Small intestine (tissue), 7 donors: ENCODE data around the gene ENPP1. TPM values are rescaled to one million over a fixed set of nuclear protein-coding genes. Genes with fewer than 3 reads are reported as not detected.

Experiments
- DNase-seq, 2 donors: peaks; one replicate each; pipeline versions ENCODE4 v3.0.0 to v3.0.0-alpha.2; 2013
- FAIRE-seq: peaks from 2 replicates; lab custom pipeline; 2012; peaks lifted over from hg19 to GRCh38; lab: Jason Lieb, UNC
- H3K27ac ChIP-seq, 3 donors: one replicate each; pipeline ENCODE4 v1.5.1; 2013; ENCODE audit warnings: low read length in 2 of 3, mild to moderate bottlenecking in 2 of 3, control low read depth in 1 of 3, inconsistent platforms in 1 of 3, low read depth in 1 of 3, moderate library complexity in 1 of 3
- H3K27me3 ChIP-seq, 3 donors: one replicate each; pipeline ENCODE4 v1.6.1; 2013; ENCODE audit warnings: low read length in 3 of 3, inconsistent platforms in 1 of 3; ENCODE audit not compliant: control insufficient read depth in 3 of 3, insufficient read depth in 3 of 3
- H3K36me3 ChIP-seq, 3 donors: one replicate each; pipeline ENCODE4 v1.6.1; 2013; ENCODE audit warnings: low read length in 3 of 3, inconsistent platforms in 1 of 3, low read depth in 1 of 3, mild to moderate bottlenecking in 1 of 3, moderate library complexity in 1 of 3; ENCODE audit not compliant: control insufficient read depth in 3 of 3, insufficient read depth in 2 of 3
- H3K4me1 ChIP-seq, 3 donors: one replicate each; pipeline ENCODE4 v1.6.1; 2013; ENCODE audit warnings: low read length in 2 of 3, inconsistent platforms in 1 of 3, low read depth in 1 of 3, mild to moderate bottlenecking in 1 of 3, moderate library complexity in 1 of 3; ENCODE audit not compliant: control insufficient read depth in 3 of 3, insufficient read depth in 2 of 3
- H3K4me3 ChIP-seq, 3 donors: one replicate each; pipeline ENCODE4 v1.5.1; 2013; ENCODE audit warnings: low read length in 3 of 3, control low read depth in 1 of 3, inconsistent platforms in 1 of 3, low read depth in 1 of 3, mild to moderate bottlenecking in 1 of 3, moderate library complexity in 1 of 3
- H3K9me3 ChIP-seq, 2 donors: one replicate each; pipeline ENCODE4 v1.6.1; 2013; ENCODE audit warnings: low read depth in 1 of 2, low read length in 1 of 2; ENCODE audit not compliant: control insufficient read depth in 2 of 2, insufficient read depth in 1 of 2
- WGBS, 3 donors: extraction: QIAGEN DNeasy Blood & Tissue Kit; methylation state at CpG; one replicate each; pipeline ENCODE4 v1.1.7; 2013; 5-methylcytosine and 5-hydroxymethylcytosine counted together
- polyA plus RNA-seq, 4 donors: library from polyadenylated mRNA; stranded (reverse) in 3 of 4; unstranded in 1 of 4; fragments of 200-250 nt in 3 of 4; fragments of 120-200 nt in 1 of 4; gene quantifications; one replicate each; pipeline versions ENCODE4 v1.2.1 to v1.2.3, GENCODE V29; 2013
- donor health status: healthy with polysubstance abuse.
- donor health status: control.
- donor health status: control.
- donor health status: Bipolar disorder and iron deficiency.
- donor health status: healthy.

The ENPP1 gene
- polyA plus RNA-seq, 4 donors, result 0.57 to 11.4 (median 1.1) TPM

DNA sequence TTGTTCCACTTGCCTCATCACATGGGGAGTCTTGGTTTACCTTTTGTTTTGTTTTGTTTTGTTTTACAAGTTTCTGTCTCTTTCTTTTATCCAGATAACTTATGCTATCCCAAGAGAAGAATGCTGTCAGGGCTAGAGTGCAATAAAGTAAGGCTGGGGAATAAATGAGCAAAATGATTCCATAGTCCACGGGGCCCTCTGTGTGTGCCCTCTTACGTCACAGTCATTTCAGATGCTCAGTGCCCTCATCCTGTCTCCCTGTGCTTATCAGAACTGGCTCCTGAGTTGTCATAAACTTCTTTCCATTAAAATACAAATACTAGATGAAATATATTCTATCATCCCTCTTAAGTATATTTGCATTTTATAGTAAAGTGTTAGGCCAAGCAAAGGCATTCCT, 30.8 kb upstream of the ENPP1 start:
- peak overlapping the region in 2 of 3 donors; percentile 24 to 90 for H3K27ac ChIP-seq
- no peaks in the 10 kb centered on the region for H3K27me3 ChIP-seq
- DNase-seq, result peak; percentile 90 to 94
- FAIRE-seq, result no peak
- H3K4me3 ChIP-seq, result no peak overlapping the region
- H3K4me1 ChIP-seq, result peaks cover 0 to 24% (median 5%) of the 10 kb centered on the region in 3 donors
- no peaks in the 10 kb centered on the region for H3K36me3 ChIP-seq
- no peaks in the 10 kb centered on the region for H3K9me3 ChIP-seq
- 21 to 64% (median 47%) methylated on average over 2 of the region's 2 CpGs for WGBS, 3 donors

DNA sequence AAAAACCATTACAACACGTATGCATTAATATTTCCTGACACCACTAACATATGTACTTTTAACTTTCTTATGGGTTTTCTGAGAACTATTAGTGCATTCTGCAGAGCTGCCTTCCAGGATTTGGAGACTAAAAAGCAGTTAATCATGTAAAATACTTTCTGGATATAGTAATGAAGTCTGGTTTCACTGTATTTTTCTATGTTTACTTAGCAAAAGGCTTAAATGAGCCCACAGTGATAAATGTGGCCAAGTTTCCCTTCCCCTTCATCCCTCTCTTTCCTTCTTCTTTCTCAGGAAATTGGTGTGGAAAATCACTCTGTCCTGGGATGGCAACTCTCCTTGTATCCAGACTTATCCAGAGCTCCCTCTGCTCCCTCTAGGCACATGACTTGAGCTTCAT, 29.7 kb upstream of the ENPP1 start:
- Histone ChIP-seq H3K27ac (peak overlapping the region in 1 of 3 donors; percentile 90), H3K36me3 (no peaks in the 10 kb centered on the region), H3K4me1 (peaks cover 0 to 24% (median 5%) of the 10 kb centered on the region in 3 donors), H3K4me3 (no peak overlapping the region), H3K9me3 (no peaks in the 10 kb centered on the region), H3K27me3 (no peaks in the 10 kb centered on the region)
- DNase-seq, result peak in 1 of 2 donors; percentile 20
- WGBS, 3 donors, result 63 to 72% (median 63%) methylated on average over 1 of the region's 1 CpG
- no peak for FAIRE-seq

DNA sequence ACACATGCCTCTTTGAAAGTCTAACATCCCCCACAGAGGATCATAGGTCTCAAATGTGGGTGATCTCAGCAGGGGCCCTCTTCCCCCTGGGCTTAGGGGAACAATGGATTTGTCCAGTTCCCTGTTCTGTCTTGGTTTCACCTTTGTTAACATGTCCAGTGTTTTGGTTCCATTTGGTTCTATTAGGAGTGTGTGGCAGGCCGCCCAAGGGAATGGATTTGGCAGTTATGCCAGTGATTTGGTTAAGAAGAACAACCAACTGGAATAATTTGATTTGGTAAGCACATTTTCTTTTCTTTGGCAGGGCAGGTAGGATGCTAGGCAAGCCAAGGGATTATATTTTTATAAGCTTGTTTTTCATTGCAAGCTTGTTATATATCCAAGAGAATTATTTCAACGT, 28.5 kb upstream of the ENPP1 start:
- H3K4me1 ChIP-seq, result peaks cover 0 to 24% (median 5%) of the 10 kb centered on the region in 3 donors

DNA sequence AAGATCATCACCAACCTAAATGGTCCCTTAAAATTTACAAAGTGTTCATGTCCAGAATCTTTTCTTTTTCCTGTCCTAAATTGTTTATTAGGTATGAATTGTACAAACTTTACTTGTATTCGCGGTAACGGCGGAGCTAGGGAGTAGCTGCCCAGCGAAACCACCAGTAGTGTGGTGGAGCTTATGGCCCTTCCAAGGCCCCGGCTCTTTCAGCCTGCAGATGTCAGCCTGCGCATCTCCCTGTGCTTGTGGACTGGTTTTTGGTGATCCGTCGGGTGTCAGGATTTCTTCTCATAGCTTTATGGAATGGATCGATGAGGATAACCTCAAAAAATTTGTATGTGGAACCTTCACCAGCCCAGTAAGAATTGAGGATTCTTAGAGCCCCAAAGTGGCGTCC, 27.2 kb upstream of the ENPP1 start:
- H3K36me3 ChIP-seq, result no peaks in the 10 kb centered on the region
- WGBS, 3 donors, result 92 to 96% (median 94%) methylated on average over 11 of the region's 11 CpGs

More for the DNA sequence above, 28.5 kb upstream of the ENPP1 start:
- FAIRE-seq (no peak), DNase-seq (no peak)
- Histone ChIP-seq H3K4me3 (no peak overlapping the region), H3K36me3 (no peaks in the 10 kb centered on the region), H3K9me3 (no peaks in the 10 kb centered on the region), H3K27me3 (no peaks in the 10 kb centered on the region), H3K27ac (no peak overlapping the region)
- 81 to 94% (median 91%) methylated on average over 2 of the region's 2 CpGs for WGBS, 3 donors

DNA sequence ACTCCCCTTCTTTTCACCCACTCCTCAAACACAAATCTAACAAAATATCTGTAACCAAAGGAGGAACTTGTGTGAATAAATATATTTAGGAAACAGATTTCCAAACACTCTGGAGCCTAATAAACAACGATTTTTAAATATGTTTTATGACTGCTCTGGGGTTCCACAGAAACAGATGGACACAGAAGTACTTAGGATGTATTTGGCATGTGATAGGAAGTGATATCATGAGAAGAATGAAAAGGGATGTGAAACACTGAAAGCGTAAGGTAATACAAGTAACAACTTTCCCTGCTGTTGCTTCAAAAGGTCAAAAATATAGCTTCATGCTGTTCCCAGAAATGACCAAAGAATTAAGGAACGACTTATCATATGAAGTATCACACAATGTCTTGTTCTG, 26.1 kb upstream of the ENPP1 start:
- DNase-seq (no peak), FAIRE-seq (no peak)
- Histone ChIP-seq H3K4me3 (no peak overlapping the region), H3K9me3 (no peaks in the 10 kb centered on the region), H3K27ac (no peak overlapping the region), H3K27me3 (no peaks in the 10 kb centered on the region), H3K36me3 (no peaks in the 10 kb centered on the region), H3K4me1 (peaks cover 0 to 14% (median 0%) of the 10 kb centered on the region in 3 donors)
- WGBS, 3 donors, result 73 to 84% (median 75%) methylated on average over 3 of the region's 3 CpGs

More for the DNA sequence above, 27.2 kb upstream of the ENPP1 start:
- Histone ChIP-seq H3K27me3 (no peaks in the 10 kb centered on the region), H3K4me1 (peaks cover 0 to 24% (median 5%) of the 10 kb centered on the region in 3 donors), H3K9me3 (no peaks in the 10 kb centered on the region), H3K4me3 (no peak overlapping the region), H3K27ac (no peak overlapping the region)
- no peak for DNase-seq
- no peak for FAIRE-seq

DNA sequence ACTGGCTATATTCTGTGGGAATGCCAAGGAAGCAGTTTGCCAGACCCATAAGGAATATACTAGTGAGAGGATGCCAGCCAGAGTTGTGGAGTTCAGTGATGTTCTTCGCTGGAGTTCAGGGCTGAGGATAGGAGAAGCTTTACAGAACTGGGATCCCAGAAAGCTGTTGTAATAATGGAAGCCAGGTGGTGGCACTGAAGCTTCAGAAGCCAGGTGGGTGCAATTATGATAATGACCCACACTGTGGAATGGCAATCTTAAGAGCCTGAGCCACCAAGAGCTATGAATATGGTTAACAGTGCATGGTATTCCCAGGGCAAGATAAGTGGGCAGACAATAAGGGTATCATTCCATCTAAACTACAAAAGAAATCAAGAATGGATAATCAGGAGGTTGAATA, 25.1 kb upstream of the ENPP1 start:
- WGBS, 3 donors, result 53 to 81% (median 67%) methylated on average over 1 of the region's 1 CpG
- H3K4me1 ChIP-seq, result peaks cover 0 to 8% (median 0%) of the 10 kb centered on the region in 3 donors
- no peak overlapping the region for H3K27ac ChIP-seq
- no peaks in the 10 kb centered on the region for H3K27me3 ChIP-seq
- no peaks in the 10 kb centered on the region for H3K36me3 ChIP-seq
- DNase-seq (peak; percentile 52 to 60), FAIRE-seq (no peak)
- no peak overlapping the region for H3K4me3 ChIP-seq
- H3K9me3 ChIP-seq, result no peaks in the 10 kb centered on the region

DNA sequence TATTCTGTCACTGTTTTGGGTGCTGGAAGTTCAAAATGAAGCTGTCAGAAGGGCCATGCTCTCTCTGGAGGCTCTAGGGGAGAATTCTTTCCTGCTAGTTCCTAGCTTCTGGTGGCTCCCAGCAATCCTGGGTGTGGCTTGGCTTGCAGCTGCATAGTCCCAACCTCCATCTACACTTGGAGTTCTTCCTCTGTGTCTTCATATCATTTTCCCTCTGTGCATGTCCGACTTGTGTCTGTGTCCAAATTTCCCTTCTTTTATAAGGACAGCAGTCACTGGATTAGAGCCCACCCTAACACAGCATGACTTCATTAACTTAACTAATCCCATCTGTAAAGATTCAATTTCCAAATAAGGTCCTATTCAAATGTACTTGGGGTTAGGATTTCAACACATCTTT, 23.3 kb upstream of the ENPP1 start:
- Histone ChIP-seq H3K27ac (no peak overlapping the region), H3K9me3 (no peaks in the 10 kb centered on the region), H3K4me1 (no peaks in the 10 kb centered on the region), H3K4me3 (no peak overlapping the region), H3K36me3 (no peaks in the 10 kb centered on the region), H3K27me3 (no peaks in the 10 kb centered on the region)
- DNase-seq (no peak), FAIRE-seq (no peak)
- WGBS, 3 donors, result 69 to 89% (median 80%) methylated on average over 1 of the region's 1 CpG

DNA sequence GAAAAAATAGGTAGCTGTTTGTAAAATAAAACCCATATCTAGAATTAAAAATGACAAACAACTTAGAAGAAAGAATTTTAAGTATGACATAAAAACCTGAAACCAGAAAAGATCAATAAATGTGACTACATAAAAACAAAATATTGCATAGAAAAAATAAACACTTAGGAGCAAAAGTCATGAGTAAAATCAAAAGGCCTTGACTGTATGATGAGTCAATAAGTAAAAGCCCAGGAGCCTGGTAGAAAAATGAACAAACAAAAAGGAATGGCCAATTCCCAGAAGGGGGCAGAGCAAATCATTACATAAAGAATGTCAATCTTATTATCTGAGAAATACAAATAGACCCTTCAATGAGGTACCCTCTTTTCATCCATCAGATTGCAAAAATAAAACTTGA, 20.7 kb upstream of the ENPP1 start:
- Histone ChIP-seq H3K9me3 (no peaks in the 10 kb centered on the region), H3K4me1 (no peaks in the 10 kb centered on the region), H3K36me3 (no peaks in the 10 kb centered on the region), H3K27ac (no peak overlapping the region), H3K4me3 (no peak overlapping the region), H3K27me3 (no peaks in the 10 kb centered on the region)
- DNase-seq, result no peak
- FAIRE-seq, result no peak
